Hematopoietic multipotent progenitor cell treated with erythropoietin and hydrocortisone succinate and interleukin-3 and kit ligand, for 4 days (in vitro differentiated cells): ENCODE measurements around the gene CSNK1E.

ENCODE experiments used
- DNase-seq: peaks from one replicate; pipeline ENCODE4 v3.0.0-alpha.2; 2015

Gene CSNK1E

GRCh38 chr22:38327396-38327795, 10.2 kb upstream of the CSNK1E start:
- no peak for DNase-seq

GRCh38 chr22:38325587-38325986, 8.4 kb upstream of the CSNK1E start:
- DNase-seq, result no peak

GRCh38 chr22:38320605-38321402, 3.6 kb upstream of the CSNK1E start:
- DNase-seq, result no peak

GRCh38 chr22:38318792-38319773, 1.9 kb upstream of the CSNK1E start:
- DNase-seq, result no peak

- DNase-seq, result peak; percentile 84
Observed at GRCh38 chr22:38317995-38318715, 922 bp upstream of the CSNK1E start.

GRCh38 chr22:38316364-38317121, 690 bp downstream of the CSNK1E start:
- peak; percentile 70 for DNase-seq

GRCh38 chr22:38315823-38316363, 1.3 kb downstream of the CSNK1E start:
- peak; percentile 59 for DNase-seq

GRCh38 chr22:38314933-38315822, 2.1 kb downstream of the CSNK1E start:
- DNase-seq, result peak; percentile 56

- DNase-seq, result no peak
Observed at GRCh38 chr22:38314051-38314932, 2.9 kb downstream of the CSNK1E start.

GRCh38 chr22:38313384-38313955, 3.8 kb downstream of the CSNK1E start:
- DNase-seq, result no peak

GRCh38 chr22:38312261-38312800, 4.9 kb downstream of the CSNK1E start:
- no peak for DNase-seq

- no peak for DNase-seq
Observed at GRCh38 chr22:38311323-38311620, 6.0 kb downstream of the CSNK1E start.

- no peak for DNase-seq
Observed at GRCh38 chr22:38310518-38311322, 6.5 kb downstream of the CSNK1E start.

GRCh38 chr22:38309614-38310517, 7.4 kb downstream of the CSNK1E start:
- no peak for DNase-seq

GRCh38 chr22:38308791-38309498, 8.3 kb downstream of the CSNK1E start:
- DNase-seq, result no peak
